ENCODE measurements around the gene B3GALT5. TPM values are rescaled to one million over a fixed set of nuclear protein-coding genes. Genes with fewer than 3 reads are reported as not detected.

B3GALT5 gene
- total and polyA plus RNA-seq, 3 donors from 2014 or later, result 1.0 to 2.8 (median 2.7) TPM

- Histone ChIP-seq H3K27ac (no peak overlapping the region), H3K4me1 (no peaks in the 10 kb centered on the region), H3K36me3 (ENCODE audit: low read depth, missing control alignments) (no peaks in the 10 kb centered on the region), H3K4me3 (no peak overlapping the region), H3K9me3 (no peaks in the 10 kb centered on the region), H3K27me3 (no peaks in the 10 kb centered on the region)
- no peak for DNase-seq
- intact Hi-C loops (cut with DNase I; ENCODE audit: low total_unique reads), result no loop called here
- 87 to 93% methylated on average over 8 of the region's 8 CpGs for WGBS, 2 donors
- no peak for TF ChIP-seq POLR2A (IDR thresholded peaks at IDR 0.05)
- no peak for TF ChIP-seq CTCF (IDR thresholded peaks at IDR 0.05)
Measured at GRCh38 chr21:39628385-39628784, 15.6 kb downstream of the B3GALT5 start.

- no peaks in the 10 kb centered on the region for H3K4me1 ChIP-seq
- H3K27me3 ChIP-seq, result no peaks in the 10 kb centered on the region
- TF ChIP-seq CTCF (IDR thresholded peaks at IDR 0.05) (no peak), POLR2A (IDR thresholded peaks at IDR 0.05) (no peak)
- H3K9me3 ChIP-seq, result no peaks in the 10 kb centered on the region
- DNase-seq, result no peak
- no peak overlapping the region for H3K4me3 ChIP-seq
- H3K36me3 ChIP-seq (ENCODE audit: low read depth, missing control alignments), result no peaks in the 10 kb centered on the region
- 74 to 80% methylated on average over 8 of the region's 8 CpGs for WGBS, 2 donors
- H3K27ac ChIP-seq, result no peak overlapping the region
- intact Hi-C loops (cut with DNase I; ENCODE audit: low total_unique reads), result no loop called here
Measured at GRCh38 chr21:39630191-39630591, 17.5 kb downstream of the B3GALT5 start.

- no peaks in the 10 kb centered on the region for H3K4me1 ChIP-seq
Measured at GRCh38 chr21:39630827-39631226, 18.1 kb downstream of the B3GALT5 start.

GRCh38 chr21:39631842-39632562 is 19.3 kb downstream of the B3GALT5 start:
- no peak overlapping the region for H3K4me3 ChIP-seq
- WGBS, 2 donors, result 88 to 90% methylated on average over 10 of the region's 10 CpGs
- TF ChIP-seq CTCF (IDR thresholded peaks at IDR 0.05), result no peak
- no peak for TF ChIP-seq POLR2A (IDR thresholded peaks at IDR 0.05)
- intact Hi-C loops (cut with DNase I; ENCODE audit: low total_unique reads), result no loop called here
- H3K27ac ChIP-seq, result no peak overlapping the region
- H3K9me3 ChIP-seq, result no peaks in the 10 kb centered on the region
- H3K4me1 ChIP-seq, result no peaks in the 10 kb centered on the region
- DNase-seq, result no peak
- H3K27me3 ChIP-seq, result no peaks in the 10 kb centered on the region
- no peaks in the 10 kb centered on the region for H3K36me3 ChIP-seq (ENCODE audit: low read depth, missing control alignments)

More at GRCh38 chr21:39630827-39631226, 18.1 kb downstream of the B3GALT5 start:
- no peaks in the 10 kb centered on the region for H3K36me3 ChIP-seq (ENCODE audit: low read depth, missing control alignments)
- 59 to 68% methylated on average over 2 of the region's 2 CpGs for WGBS, 2 donors
- H3K27me3 ChIP-seq, result no peaks in the 10 kb centered on the region
- DNase-seq, result no peak
- TF ChIP-seq POLR2A (IDR thresholded peaks at IDR 0.05) (no peak), CTCF (IDR thresholded peaks at IDR 0.05) (no peak)
- H3K9me3 ChIP-seq, result no peaks in the 10 kb centered on the region
- no peak overlapping the region for H3K4me3 ChIP-seq
- no peak overlapping the region for H3K27ac ChIP-seq
- intact Hi-C loops (cut with DNase I; ENCODE audit: low total_unique reads), result no loop called here

Measured in testis (tissue), 3 donors.